ENCODE results near the gene LDLRAP1. TPM values are rescaled to one million over a fixed set of nuclear protein-coding genes. Genes with fewer than 3 reads are reported as not detected.

The LDLRAP1 gene
- total RNA-seq, 2 donors from 2014 or later: 37.8 to 56.3 TPM

DNA sequence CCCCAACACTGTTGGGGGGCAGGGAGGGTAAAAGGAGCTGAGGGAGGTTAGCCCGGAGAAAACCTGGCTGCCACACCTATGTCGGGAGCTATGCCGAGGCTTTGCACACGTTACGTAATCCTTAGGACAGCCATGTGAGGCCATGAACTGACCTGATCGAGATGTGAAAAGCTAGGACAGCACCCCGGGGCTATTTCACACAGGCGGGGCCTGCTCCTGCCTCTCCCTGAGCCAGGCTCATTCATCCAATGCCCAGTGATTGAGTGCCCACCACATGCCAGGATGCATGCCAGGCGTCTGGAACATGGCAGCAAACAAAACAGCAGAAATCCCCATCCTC lies 30.2 kb downstream of the LDLRAP1 start:
- intact Hi-C loops (cut with DNase I): no loop called here
- no peak overlapping the region for H3K4me3 ChIP-seq
- WGBS: 63% methylated on average over 9 of the region's 9 CpGs
- no peak overlapping the region for H3K27ac ChIP-seq
- no peaks in the 10 kb centered on the region for H3K9me3 ChIP-seq
- no peak for TF ChIP-seq POLR2AphosphoS5 (IDR thresholded peaks at IDR 0.05)
- no peak for TF ChIP-seq POLR2A (IDR thresholded peaks at IDR 0.05)
- TF ChIP-seq, protein P1, sequence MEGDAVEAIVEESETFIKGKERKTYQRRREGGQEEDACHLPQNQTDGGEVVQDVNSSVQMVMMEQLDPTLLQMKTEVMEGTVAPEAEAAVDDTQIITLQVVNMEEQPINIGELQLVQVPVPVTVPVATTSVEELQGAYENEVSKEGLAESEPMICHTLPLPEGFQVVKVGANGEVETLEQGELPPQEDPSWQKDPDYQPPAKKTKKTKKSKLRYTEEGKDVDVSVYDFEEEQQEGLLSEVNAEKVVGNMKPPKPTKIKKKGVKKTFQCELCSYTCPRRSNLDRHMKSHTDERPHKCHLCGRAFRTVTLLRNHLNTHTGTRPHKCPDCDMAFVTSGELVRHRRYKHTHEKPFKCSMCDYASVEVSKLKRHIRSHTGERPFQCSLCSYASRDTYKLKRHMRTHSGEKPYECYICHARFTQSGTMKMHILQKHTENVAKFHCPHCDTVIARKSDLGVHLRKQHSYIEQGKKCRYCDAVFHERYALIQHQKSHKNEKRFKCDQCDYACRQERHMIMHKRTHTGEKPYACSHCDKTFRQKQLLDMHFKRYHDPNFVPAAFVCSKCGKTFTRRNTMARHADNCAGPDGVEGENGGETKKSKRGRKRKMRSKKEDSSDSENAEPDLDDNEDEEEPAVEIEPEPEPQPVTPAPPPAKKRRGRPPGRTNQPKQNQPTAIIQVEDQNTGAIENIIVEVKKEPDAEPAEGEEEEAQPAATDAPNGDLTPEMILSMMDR (IDR thresholded peaks at IDR 0.05): no peak
- no peaks in the 10 kb centered on the region for H3K36me3 ChIP-seq
- DNase-seq (ENCODE audit: low spot score): no peak
- no peaks in the 10 kb centered on the region for H3K27me3 ChIP-seq (replicated peaks; ENCODE audit: insufficient read depth)
- peaks cover 9% of the 10 kb centered on the region for H3K4me1 ChIP-seq (replicated peaks)

DNA sequence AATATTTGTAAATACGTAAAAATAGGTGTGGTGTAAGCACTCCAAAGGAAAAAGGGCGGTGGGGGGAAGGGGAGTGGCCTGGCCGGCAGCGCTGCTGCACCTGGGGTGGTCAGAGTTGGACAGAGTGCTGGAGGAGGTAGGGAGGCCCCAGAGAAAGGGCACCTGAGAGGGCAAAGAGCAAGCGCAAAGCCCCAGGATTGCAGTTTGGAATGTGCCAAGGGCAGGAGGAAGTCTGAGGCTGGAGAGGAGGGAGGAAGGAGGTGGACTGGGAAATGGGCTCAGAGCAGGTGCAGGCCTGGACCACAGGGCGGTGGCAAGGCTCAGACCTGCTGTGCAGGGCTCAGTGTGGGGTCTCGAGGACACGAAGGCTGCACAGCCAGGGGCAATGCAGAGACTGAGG lies 30.6 kb downstream of the LDLRAP1 start:
- DNase-seq (ENCODE audit: low spot score): no peak
- 70% methylated on average over 8 of the region's 8 CpGs for WGBS
- intact Hi-C loops (cut with DNase I): no loop called here
- Histone ChIP-seq H3K27me3 (replicated peaks; ENCODE audit: insufficient read depth) (no peaks in the 10 kb centered on the region), H3K4me3 (no peak overlapping the region), H3K27ac (no peak overlapping the region), H3K4me1 (replicated peaks) (peaks cover 5% of the 10 kb centered on the region), H3K36me3 (no peaks in the 10 kb centered on the region), H3K9me3 (no peaks in the 10 kb centered on the region)
- TF ChIP-seq, protein P1 (IDR thresholded peaks at IDR 0.05): no peak
- TF ChIP-seq POLR2A (IDR thresholded peaks at IDR 0.05) (no peak), POLR2AphosphoS5 (IDR thresholded peaks at IDR 0.05) (no peak)

DNA sequence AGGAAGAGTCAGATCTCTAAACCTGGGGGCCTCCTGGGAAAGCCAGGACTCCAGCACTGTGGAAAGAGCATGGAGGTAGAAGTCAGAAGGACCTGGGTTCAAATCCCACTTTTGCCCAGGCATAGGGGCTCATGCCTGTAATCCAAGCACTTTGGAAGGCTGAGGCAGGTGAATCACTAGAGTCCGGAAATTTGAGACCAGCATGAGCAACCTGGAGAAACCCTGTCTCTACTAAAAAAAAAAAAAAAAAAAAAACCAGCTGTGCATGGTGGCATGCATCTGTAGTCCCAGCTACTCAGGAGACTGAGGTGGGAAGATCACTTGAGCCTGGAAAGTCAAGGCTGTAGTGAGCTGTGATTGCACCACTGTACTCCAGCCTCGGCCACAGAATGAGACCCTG lies 31.8 kb downstream of the LDLRAP1 start:
- intact Hi-C loops (cut with DNase I): no loop called here
- TF ChIP-seq POLR2AphosphoS5 (IDR thresholded peaks at IDR 0.05) (no peak), POLR2A (IDR thresholded peaks at IDR 0.05) (no peak)
- TF ChIP-seq, protein P1 (IDR thresholded peaks at IDR 0.05): no peak
- WGBS: 86% methylated on average over 2 of the region's 2 CpGs
- H3K27me3 ChIP-seq (replicated peaks; ENCODE audit: insufficient read depth): no peaks in the 10 kb centered on the region
- no peaks in the 10 kb centered on the region for H3K4me1 ChIP-seq (replicated peaks)
- no peak overlapping the region for H3K4me3 ChIP-seq
- H3K9me3 ChIP-seq: no peaks in the 10 kb centered on the region
- H3K27ac ChIP-seq: no peak overlapping the region
- DNase-seq (ENCODE audit: low spot score): no peak
- H3K36me3 ChIP-seq: no peaks in the 10 kb centered on the region

DNA sequence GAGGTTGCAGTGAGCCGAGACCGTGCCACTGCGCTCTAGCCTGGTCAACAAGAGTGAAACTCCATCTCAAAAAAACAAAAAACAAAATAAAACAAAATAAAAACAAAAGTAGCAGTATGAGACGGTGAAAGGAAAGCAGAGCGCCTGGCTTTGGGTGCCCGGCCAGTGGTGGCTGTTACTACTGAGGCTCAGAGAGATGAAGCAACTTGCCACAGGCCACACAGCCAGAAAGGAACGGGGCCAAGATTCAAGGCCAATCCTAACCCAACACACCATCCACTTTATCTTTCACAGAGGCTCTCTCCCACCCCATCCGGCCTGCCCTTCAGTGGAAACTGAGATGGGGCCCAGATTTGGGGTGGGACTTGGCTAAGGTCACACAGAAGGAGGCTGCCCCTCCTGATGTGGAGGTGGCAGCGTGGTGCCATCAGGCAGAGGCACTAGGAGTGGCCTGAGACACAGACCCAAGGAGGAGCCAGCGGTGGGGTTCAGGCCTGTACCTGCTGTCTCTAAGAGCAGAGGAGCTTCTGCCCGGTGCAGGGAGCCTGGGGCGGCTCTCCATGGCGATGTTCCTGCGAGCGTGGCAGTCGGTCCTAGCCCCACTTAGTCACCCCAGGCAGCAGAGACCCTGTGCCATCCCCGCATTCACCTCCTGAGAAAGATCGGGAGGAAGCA lies 33.2 kb downstream of the LDLRAP1 start:
- 90% methylated on average over 18 of the region's 18 CpGs for WGBS
- Histone ChIP-seq H3K4me1 (replicated peaks) (no peaks in the 10 kb centered on the region), H3K4me3 (no peak overlapping the region), H3K36me3 (no peaks in the 10 kb centered on the region), H3K9me3 (no peaks in the 10 kb centered on the region), H3K27me3 (replicated peaks; ENCODE audit: insufficient read depth) (no peaks in the 10 kb centered on the region), H3K27ac (no peak overlapping the region)
- intact Hi-C loops (cut with DNase I): no loop called here
- TF ChIP-seq POLR2A (IDR thresholded peaks at IDR 0.05) (no peak), POLR2AphosphoS5 (IDR thresholded peaks at IDR 0.05) (no peak)
- TF ChIP-seq, protein P1 (IDR thresholded peaks at IDR 0.05): no peak
- DNase-seq (ENCODE audit: low spot score): no peak

DNA sequence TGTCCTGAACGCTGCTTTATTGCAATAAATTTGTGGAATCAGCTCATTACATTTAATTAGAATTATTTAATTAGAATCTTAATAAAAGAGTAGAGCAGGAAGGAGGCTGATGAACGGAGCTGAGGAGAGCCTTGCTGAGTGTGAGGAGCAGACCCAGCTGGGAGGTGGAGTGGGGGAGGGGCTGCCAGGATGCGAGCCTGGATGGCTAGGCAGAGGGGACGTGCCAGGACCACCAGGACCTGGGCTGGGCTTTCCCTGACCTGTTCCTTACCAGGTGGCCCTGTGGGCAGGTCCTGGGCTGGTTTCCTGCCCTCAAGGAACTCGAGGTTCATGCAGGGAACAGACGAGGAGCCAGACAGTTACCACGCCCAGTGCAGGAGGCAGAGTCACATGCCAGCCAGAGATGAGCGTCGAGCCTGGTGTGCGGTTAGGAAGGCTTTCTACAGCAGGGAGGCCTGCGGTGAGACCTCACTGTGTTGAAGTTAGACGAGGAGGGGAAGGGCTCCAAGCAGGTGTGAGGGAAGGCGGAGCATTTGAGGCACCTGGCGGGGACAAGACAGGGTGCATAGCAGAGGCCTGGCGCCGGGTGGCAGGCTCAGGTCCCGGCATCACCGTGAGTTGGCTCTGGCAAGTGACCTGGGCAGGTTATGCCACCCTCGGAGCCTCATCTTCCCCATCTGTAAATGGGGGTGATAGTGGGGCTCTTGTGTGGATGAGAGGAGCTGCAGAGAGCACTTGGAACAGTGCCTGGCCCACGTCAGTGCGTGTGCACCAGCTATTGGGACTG lies 33.9 kb downstream of the LDLRAP1 start:
- 80% methylated on average over 21 of the region's 21 CpGs for WGBS
- TF ChIP-seq, protein P1 (IDR thresholded peaks at IDR 0.05): no peak
- TF ChIP-seq POLR2A (IDR thresholded peaks at IDR 0.05) (no peak), POLR2AphosphoS5 (IDR thresholded peaks at IDR 0.05) (no peak)
- H3K36me3 ChIP-seq: no peaks in the 10 kb centered on the region
- DNase-seq (ENCODE audit: low spot score): no peak
- H3K27ac ChIP-seq: no peak overlapping the region
- intact Hi-C loops (cut with DNase I): no loop called here
- no peaks in the 10 kb centered on the region for H3K9me3 ChIP-seq
- H3K4me3 ChIP-seq: no peak overlapping the region
- no peaks in the 10 kb centered on the region for H3K27me3 ChIP-seq (replicated peaks; ENCODE audit: insufficient read depth)
- H3K4me1 ChIP-seq (replicated peaks): no peaks in the 10 kb centered on the region

Measured in prostate gland (tissue), 2 donors.